NB4 (cell line): ENCODE data around the gene FLOT1.
A peak's percentile ranks its signal among the peaks of the same experiment; 100 is the strongest.

Source experiments
- CTCF ChIP-seq: IDR thresholded peaks from one replicate; pipeline ENCODE4 v1.5.1; 2012; ENCODE audit warnings: low read depth, low read length
- MAX ChIP-seq: IDR thresholded peaks from 2 replicates; pipeline ENCODE4 v1.6.1; 2011; ENCODE audit warnings: low read depth, low read length
- MYC ChIP-seq: IDR thresholded peaks from 2 replicates; pipeline ENCODE4 v1.6.1; 2011; ENCODE audit warnings: low read depth, low read length
- POLR2A ChIP-seq: IDR thresholded peaks from 2 replicates; pipeline ENCODE4 v1.6.1; 2011; ENCODE audit warnings: mild to moderate bottlenecking; ENCODE audit not compliant: insufficient read length; ENCODE audit errors: extremely low read depth

- no peak for TF ChIP-seq CTCF
- peak; percentile 6; the same call in 1 of the 2 replicates for TF ChIP-seq MAX
- no peak for TF ChIP-seq POLR2A
- no peak; the same call in 1 of the 2 replicates for TF ChIP-seq MYC
These were observed 25.7 kb downstream of the FLOT1 start for GRCh38 chr6:30716879-30717128.
